Omental fat pad (tissue), 4 donors: ENCODE measurements around the gene RERE. TPM values are rescaled to one million over a fixed set of nuclear protein-coding genes. Genes with fewer than 3 reads are reported as not detected.

ENCODE experiments used
- ATAC-seq: fragments of 150-250 bp; one replicate; pipeline ENCODE4 v1.9.1; 2016; ENCODE audit warnings: mild to moderate bottlenecking, moderate library complexity; ENCODE audit not compliant: low FRiP score
- DNase-seq: peaks from one replicate; pipeline ENCODE4 v3.0.0-alpha.2; 2019; ENCODE audit warnings: low spot score
- total RNA-seq, 4 donors: library from RNA; depleted of rRNA; stranded (reverse); fragments of >200 nt; gene quantifications; one replicate each; pipeline ENCODE4 v1.1.0, GENCODE V29; 2016
- TF ChIP-seq, protein P1 (sequence below), 3 donors: fragments of 450-650 bp; IDR thresholded peaks; one replicate each; pipeline ENCODE4 v1.5.1; 2016 to 2017; ENCODE audit warnings: antibody characterized with exemption in 3 of 3, mild to moderate bottlenecking in 3 of 3, moderate library complexity in 2 of 3

The RERE gene
- total RNA-seq, 4 donors from 2014 or later = 46.3 to 117 (median 55.4) TPM

DNA sequence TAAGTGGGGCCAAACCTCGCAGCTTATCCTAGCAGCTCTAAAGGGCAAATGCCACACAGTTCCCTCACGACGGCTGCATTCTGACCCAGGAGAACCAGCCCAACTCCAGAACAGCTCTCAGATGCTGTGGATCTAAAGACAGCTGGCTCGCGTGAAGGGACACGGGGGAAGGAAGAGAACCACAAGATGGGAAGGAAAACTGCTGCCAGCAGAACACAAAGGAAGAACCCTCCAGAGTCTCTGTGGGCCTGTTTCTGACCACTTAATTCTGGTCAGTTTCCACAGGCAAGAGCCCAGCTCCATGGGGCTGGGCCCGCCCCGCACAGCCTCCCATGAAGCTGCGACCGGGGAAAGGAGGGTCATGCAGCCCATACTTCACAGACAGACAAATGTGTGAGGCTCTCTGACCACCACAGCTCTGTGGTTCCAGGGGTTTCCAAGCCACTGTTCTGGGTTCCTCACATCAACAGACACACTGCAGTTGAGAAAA, 438.4 kb downstream of the RERE start:
- ATAC-seq (no peak), DNase-seq (no peak)
- TF ChIP-seq, protein P1, sequence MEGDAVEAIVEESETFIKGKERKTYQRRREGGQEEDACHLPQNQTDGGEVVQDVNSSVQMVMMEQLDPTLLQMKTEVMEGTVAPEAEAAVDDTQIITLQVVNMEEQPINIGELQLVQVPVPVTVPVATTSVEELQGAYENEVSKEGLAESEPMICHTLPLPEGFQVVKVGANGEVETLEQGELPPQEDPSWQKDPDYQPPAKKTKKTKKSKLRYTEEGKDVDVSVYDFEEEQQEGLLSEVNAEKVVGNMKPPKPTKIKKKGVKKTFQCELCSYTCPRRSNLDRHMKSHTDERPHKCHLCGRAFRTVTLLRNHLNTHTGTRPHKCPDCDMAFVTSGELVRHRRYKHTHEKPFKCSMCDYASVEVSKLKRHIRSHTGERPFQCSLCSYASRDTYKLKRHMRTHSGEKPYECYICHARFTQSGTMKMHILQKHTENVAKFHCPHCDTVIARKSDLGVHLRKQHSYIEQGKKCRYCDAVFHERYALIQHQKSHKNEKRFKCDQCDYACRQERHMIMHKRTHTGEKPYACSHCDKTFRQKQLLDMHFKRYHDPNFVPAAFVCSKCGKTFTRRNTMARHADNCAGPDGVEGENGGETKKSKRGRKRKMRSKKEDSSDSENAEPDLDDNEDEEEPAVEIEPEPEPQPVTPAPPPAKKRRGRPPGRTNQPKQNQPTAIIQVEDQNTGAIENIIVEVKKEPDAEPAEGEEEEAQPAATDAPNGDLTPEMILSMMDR (IDR thresholded peaks at IDR 0.05) = no peak

DNA sequence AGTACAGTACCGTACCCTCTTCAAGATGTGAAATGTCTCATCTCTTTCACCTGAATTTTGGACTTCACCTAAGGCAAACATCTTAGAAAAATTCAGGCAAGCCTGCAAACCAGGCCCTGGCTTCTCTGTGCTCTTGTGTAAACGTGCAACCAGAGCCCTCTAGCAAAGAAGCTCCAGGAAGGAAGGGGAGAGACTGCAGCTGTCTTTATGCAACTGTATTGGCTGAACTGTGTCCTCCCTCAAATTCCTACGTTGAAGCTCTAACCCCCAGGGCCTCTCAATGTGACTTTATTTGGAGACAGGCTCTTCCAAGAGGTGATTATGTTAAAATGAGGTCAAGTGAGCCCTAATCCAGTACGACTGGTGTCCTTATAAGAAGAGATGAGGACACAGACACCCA, 439.3 kb downstream of the RERE start:
- no peak for ATAC-seq

DNA sequence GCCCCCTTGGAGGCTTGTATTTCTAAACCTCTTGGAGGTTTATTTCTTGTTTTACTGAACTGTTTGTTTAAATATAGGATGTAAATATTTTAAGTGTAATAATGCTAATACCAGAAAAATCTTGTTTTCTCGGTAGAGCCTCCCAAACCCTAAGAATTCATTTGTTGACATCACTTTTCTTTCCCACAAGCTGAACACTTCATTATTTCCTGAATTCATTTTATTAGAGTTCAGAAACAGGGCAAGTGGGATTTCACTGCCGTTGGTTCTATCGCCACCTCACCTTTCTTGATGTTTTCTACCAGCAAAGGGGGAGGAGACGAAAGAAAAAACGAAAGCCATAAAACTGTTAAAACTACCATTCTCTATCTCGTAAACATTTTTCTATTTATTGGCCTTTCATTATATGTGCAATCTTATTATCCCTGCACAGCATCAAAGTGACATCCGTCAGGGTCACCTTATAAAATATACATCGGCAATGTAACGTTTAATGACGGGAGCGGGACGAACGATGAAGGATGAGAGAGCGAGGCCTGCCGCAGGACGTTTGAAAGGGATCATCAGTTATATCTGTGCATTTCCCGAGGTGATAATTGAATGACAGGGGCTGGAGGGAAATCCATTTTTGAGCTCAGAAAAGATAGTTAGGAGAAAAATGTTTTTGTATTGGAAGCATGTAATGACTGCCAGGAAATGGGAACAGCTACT, 440.0 kb downstream of the RERE start:
- DNase-seq = no peak
- ATAC-seq = no peak
- TF ChIP-seq, protein P1 (IDR thresholded peaks at IDR 0.05) = no peak

More for the DNA sequence above, 439.3 kb downstream of the RERE start:
- DNase-seq = no peak
- TF ChIP-seq, protein P1 (IDR thresholded peaks at IDR 0.05) = no peak

DNA sequence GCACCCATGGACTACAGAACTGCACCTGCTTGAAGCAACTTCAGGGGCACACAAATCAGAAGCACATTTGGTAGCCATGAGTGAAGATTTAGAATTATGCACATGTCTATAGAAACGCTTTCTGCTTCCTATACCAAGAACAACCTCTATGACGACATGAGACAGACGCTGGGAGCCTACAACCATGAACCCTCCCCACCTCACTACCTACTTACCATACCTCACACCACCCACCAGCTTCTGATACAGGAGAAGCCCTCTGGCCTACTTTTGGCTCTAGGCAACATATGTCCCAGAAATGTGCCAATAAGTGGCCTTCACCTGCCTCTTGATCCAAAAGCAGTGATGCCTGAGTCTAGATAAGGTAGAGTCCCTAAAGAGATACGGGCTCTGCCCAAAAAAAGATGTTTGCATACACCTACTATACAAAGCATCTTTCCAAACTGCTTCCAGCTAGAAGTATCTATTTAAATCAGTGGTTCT, 441.0 kb downstream of the RERE start:
- TF ChIP-seq, protein P1 (IDR thresholded peaks at IDR 0.05) = no peak
- no peak for DNase-seq

DNA sequence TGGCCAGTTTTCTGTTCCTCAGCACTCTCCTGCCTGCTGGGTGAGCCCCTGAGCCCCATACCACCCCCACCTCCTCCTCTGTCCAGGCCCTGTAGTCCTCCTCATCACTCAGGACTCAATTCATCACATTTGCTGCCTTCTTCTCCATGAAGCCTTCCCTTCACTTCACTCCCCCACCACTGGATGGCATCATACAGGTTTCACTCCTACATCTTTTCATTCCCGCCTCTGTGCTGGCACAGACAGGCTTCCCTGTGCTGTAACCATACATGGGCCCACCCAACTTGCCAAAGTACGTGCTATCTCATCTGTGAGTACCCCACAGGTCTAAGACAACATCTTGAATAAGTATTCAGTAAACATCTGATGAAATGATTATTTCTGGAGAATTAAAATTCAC, 442.6 kb downstream of the RERE start:
- ATAC-seq (no peak), DNase-seq (no peak)
- TF ChIP-seq, protein P1 (IDR thresholded peaks at IDR 0.05) = no peak

More for the DNA sequence above, 441.0 kb downstream of the RERE start:
- no peak for ATAC-seq

DNA sequence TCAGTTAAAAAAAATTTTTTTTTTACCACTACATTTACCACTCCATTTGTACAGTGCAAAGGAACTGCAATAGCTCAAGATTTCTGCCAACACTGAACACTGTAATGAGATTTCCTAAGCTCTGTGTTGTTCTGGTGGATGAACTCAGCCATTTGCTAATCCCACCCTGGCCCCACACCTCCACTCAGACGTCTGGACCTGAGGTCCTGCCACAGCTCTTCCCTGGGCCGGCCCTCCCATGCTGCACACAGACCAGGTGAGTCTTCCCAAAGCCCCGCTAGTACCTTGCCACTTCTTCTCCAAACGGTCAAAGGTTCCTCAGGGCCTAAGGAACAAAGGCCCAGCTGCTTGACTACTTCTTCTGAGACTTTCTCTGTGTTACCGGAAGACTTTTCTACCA, 443.1 kb downstream of the RERE start:
- TF ChIP-seq, protein P1 (IDR thresholded peaks at IDR 0.05) = no peak
- no peak for DNase-seq
- peak; percentile 7 for ATAC-seq
